NCI-H82 treated with DMSO at 0.1 percent for 48 hours (cell line): Measurements from ENCODE around the gene APOB.

ENCODE experiments used
- DNase-seq: peaks from one replicate; lab custom pipeline; 2025; ENCODE audit not compliant: unreplicated experiment; lab: John Stamatoyannopoulos, UW

Gene APOB

DNA sequence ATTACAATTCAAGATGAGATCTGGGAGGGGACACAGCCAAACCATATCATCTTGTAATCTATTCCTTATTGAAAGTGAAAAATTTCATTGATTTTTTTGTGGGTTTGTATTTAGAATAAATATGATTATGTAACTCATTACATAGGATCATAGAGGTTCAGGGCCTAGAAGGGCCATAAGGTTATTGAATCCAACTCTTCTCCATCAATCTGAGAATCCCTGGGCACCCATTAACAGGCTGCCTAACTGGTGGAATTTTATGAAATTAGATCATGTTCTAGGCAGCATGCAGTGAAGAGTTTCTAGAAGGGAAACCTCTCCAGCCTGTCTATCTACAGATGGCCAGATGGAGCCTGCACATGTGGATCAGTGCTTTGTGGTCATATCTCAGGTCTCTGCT is 6.3 kb upstream of the APOB start:
- DNase-seq, result no peak

DNA sequence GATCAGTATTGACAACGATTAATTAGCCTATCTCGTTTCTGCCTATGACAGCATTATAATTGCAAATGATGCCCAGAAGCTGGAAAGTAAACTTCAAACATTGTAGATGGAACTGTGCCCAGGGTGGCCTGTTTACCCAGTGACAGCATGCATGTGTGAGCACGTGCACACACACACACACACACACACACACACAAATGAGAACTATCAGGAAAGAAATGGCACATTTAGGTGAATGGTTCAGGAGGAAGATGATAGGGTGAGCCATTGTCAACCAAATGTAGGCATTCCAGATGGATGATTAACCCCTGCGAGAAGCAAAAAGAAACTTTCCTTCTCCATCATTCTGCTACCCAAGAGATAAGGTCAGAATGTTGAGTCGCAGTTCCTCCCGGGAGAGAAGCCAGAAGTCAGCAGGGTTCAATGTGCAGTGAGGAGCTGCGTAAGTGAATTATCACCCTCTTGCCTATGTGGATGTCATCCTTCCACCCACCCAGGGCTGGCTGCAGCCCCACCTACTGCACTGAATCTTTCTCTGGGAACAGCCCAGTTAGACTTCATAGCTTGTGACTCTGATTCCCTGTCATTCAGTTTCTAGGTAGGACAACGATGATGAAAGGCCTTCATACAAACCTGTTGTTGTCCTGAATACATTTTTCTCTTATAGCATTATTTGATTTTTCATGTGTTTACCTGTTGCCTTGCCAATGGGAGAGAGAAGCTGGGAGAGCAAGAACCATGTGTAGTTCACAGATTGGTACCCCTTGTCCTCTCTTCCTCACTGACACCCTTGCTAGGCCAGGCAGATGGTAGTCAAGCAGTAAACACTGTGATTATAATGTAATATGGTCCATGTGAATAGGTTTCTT is 3.5 kb upstream of the APOB start:
- no peak for DNase-seq

DNA sequence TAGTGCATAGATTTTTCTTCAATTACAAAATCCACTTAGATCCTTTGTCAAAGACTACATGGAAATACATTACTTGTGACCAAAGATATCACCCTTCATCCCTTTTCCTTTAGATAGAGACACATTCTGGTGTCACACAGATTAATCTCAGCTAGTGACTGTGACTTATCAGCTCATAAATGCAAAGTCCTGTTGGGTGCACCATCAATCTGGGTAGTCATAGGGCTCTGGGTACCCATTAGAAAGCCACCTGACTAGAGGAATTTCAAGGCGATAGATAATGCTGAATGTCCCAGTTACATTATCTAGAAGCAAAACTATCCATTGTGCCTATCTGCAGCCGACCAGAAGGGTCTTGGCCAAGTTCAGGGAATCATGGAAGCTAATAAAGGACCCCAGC is 2.6 kb upstream of the APOB start:
- no peak for DNase-seq

DNA sequence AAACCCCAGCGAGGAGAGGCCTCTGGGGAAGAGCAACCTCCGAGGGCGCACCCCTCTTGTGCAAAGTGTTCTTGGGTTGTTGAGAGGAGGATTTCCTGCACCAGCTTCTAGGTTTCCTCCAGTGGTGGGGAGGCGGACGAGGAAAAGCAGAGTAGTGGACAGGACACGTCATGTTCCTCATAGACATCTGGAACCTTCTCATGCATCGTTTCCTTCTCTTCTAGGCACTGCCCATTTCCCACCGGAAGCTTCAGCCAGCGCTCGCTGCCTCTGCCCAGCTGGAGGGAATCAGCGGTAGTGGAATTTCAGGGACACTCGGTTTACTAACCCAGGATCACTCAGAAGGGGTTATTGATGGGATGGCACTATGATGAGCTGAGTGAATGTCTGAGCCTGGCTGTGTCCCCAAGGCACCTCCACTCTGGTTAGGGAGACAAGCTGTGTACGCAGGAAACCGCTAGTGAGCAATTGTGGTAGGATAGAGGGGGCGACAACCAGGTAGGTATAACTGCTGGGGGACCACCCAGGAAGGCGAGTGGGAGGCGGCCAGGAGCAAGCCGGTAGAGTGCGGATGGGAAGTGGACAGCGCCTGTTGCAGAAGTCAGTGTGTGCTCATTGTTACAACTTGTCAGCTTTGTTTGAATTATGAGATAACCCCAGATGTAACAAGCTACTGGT is 960 bp upstream of the APOB start:
- DNase-seq, result no peak

DNA sequence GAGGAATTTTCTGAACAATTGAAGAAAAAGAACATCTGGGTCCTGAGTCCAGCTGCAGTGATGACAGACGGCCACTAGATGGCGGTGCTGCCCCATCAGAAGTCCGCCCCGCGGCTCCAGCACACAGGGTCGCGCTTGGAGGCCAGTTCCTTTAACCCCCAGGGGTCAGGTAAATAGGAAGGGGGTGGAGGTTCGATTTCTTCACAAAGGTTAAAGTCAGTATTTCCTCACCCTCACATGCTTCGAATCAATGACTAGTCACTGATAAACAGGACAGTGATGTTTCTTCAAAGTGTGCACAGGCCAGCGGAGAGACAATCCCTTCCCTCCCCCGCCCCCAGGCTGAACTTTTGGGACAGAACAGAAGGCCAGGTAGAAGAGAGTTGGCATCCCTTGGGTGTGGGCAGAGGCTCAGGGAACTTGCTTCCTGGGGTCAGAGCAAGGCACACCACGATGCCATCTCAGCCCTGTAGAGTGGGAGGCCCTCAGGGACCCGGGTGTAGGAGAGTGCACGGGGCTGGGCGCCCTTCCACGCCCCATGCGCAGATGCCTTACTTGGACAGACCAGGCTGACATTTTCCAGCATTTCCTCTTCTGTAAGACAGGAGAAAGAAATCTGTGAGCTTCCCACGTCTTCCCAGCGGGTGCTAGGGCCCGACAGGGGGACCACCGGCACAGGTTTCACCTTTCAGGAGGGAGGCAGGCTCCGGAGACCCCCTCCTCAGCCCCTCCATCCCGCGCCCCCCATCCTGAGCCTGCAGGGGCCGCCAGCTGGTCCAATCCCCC is 722 bp downstream of the APOB start:
- DNase-seq, result no peak

DNA sequence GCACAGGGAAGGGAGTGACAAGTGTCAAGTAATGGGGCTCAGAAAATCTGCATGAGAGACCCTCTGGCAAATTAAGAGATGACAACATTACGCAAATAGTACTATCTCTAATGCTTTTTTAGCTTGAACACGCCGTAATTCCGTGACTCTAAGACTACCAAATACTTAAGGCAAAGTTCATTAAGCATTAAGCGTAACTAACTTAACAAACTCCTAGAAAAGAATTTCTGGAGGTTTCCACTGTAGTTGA is 1.2 kb downstream of the APOB start:
- DNase-seq, result no peak

DNA sequence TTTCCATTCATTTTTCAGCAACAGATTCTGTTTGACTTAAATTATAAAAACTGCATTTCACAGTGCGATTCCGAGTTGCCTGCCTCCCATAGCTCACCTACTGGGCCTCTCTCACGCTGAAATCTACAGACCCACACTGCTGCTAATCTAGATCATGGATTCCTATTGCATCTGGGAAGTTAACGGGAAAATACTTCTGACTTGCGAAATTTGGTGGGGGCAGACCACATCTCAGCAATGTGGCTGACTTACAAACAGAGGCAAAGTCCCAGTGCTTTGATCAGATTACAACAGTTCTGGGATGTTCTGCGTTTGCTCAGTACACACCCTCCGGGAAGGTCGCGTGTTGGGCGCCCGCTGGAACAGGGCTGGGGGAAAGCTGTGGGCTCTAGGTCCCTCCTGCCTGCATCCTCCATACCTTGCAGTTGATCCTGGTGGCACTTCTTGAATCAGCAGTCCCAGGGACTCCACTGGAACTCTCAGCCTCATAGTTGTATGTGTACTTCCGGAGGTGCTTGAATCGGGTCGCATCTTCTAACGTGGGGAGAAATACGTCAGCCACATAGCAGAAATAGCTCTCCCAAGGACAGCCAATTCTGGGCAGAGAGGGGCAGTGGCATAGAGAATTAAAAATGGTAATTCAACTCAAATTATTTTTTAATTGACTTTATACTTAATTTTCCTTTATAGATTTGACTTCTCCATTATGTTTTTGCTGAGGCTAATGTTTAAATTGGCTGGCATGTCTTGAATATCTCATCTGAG is 1.7 kb downstream of the APOB start:
- DNase-seq, result no peak

DNA sequence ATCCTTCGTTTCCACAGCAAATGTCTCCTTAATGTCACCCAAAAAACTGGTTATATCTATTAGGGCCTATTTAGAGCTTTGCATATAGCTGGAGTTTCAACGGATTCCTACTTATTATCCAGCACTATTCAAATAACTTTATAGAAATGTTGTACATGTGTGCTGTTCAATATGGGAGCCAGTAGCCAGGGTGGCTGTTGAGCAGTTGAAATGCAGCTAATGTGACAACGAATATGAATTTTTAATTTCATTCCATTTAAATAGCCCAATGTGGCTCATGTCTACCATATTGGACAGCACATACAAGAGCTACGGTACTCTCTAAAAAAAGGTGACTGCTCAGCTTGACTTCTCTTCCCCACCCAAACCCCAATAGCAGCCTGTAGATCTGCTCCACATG is 2.4 kb downstream of the APOB start:
- no peak for DNase-seq

DNA sequence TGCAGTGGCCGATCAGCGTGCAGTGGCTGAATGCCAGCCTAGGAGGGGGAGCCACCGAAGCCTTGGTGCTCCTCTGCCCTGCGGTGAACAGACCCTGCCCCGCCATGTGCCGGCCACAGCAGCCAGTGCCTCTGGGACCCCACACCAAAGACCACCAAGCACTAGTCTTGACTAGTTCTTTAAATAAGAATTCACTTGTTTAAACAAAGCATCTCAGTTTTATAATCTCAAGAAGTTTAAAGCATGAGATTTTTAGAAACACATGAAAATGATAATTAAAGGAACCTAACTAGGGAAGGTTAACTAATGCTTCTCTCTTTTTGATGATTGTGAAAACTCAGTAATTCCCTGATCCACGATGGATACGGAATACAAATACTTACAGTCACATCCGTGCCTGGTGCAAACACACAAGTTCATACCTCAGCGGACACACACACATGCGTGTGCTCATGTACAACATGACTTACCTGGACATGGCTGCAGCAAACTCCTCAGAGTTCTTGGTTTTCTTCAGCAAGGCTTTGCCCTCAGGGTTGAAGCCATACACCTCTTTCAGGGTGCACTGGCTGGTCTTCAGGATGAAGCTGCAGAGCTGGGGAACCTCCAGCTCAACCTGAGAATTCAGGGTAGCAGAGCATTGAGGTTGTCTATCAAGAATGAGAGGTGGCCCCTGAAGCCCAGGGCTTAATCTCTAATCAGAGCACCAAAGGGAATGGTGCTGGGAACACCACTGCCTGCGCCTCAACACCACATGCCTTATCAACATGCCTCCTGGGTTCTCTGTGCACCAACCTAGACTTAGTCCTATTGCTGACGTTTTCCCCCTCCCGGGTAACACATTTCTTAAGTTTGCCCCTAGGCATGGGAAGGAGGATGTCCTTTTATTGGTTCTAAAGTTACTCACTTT is 3.1 kb downstream of the APOB start:
- no peak for DNase-seq

DNA sequence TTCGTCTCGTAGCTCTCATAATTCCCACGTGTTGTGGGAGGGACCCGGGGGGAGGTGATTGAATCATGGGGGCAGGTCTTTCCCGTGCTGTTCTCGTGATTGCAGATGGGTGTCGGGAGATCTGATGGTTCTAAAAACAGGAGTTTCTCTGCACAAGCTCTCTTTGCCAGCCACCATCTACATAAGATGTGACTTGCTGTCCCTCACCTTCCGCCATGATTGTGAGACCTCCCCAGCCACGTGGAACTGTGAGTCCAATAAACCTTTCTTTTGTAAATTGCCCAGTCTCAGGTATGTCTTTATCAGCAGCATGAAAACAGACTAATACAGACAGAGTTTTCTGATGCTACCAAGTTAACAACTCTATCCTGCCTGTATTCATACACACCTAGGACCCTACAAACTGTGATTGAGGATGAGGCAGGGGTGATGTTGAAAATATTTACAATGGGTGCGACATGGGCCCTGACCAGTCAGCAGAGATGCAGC is 3.9 kb downstream of the APOB start:
- DNase-seq, result no peak

DNA sequence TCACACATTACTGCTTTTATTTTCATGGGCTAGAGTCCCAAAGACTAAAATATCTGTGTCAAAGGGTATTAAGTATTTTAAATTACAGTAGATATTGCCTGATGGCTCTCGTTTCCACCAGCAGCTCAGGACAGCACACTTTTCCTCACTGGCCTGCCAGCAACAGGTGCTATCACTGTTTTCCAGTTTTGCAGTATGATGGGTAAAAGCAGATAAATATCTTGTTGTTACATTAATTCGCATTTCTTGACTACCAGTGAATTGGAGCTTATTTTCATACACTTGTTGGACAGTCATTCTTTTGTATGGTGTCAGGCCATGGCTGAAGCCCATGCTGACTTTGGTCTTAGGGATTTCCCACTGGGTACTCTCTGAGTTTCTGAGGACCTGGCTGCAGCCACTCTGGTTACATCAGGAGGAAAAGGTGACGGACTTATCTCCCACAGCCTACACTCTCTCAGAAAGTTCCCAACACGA is 4.8 kb downstream of the APOB start:
- no peak for DNase-seq

DNA sequence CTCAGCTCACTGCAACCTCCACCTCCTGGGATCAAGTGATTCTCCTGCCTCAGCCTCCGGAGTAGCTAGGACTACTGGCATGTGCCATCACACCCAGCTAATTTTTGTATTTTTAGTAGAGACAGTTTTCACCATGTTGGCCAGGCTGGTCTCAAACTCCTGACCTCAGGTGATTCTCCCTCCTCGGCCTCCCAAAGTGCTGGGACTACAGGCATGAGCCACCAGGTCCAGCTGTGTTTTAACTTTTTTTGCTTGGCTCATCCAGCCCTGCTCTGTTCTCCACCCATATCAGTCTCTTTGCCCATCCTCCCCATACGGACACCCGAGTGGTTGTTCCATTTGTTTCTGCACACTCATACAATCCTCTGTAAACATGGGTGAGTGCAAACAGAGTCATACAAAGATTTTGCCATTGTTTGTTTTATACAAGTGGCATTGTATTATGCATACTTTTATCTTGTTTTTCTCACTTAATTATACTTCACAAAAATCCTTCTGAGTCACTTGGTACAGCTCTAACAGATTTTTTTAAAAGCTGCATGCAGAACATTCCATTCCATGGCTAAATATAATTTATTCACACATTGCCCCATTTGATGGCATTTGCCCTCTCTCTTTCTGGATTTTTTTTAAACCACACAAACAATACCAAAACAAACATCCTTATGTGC is 5.3 kb downstream of the APOB start:
- DNase-seq, result no peak

DNA sequence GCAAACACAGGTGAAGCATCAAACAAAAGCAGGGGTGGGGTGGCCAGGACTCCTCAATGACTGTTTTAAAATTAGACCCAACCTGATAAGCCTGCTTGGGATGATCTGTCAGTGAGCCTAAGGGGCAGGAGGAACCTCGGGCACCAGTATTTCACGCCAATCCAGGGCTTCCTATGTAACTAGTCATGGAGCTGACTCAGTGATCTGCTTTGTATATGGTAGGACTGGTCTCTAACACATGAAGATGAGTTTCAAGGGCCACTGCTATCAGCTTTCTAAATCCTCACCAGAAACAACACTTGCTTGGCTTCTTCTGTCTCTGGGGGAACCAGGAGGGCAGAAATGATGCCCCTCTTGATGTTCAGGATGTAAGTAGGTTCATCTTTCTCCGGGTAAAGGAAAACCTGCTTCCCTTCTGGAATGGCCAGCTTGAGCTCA is 6.2 kb downstream of the APOB start:
- DNase-seq, result no peak

DNA sequence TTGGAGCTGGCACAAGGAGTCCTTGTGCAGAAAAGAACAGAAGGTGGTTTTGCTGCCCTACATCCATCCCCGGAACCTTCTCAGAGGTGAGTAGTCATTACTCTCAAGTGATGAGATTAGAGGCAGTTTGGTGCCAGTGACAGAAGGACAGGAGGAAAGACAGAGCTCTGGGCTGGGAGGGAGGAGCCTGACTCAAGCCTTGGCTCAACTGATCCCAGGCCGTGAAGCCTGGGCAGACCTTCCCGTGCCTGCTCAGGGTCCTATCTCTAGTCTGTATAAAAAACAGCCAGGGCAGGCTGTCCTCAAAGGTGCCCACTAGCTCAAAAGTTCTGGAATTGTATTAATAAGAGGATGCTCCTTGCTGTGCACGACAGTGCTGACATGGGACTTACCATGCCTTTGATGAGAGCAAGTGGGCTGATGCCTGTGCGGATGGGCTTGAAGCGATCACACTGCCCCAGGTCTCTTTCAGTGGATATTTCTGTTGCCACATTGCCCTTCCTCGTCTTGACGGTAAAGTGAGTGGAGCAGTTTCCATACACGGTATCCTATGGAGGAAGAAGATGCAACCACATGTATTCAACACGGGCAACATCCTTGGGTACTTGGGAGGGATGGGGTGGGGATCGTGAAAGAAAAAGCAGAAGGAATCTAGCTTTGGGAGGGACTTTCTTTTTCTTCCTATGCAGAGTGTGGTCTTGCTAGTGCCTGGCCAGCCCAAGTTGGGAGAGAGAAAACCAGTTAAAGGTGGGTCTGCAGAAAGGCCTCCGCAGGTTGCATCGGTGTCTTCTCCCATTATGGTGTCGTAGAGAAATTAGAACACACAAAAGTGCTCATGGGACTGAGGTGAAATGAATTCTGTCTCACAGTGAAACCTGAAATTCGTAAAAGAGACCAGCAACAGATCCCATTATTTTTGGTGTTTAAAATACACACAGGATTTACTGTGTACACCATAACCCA is 6.9 kb downstream of the APOB start:
- no peak for DNase-seq

DNA sequence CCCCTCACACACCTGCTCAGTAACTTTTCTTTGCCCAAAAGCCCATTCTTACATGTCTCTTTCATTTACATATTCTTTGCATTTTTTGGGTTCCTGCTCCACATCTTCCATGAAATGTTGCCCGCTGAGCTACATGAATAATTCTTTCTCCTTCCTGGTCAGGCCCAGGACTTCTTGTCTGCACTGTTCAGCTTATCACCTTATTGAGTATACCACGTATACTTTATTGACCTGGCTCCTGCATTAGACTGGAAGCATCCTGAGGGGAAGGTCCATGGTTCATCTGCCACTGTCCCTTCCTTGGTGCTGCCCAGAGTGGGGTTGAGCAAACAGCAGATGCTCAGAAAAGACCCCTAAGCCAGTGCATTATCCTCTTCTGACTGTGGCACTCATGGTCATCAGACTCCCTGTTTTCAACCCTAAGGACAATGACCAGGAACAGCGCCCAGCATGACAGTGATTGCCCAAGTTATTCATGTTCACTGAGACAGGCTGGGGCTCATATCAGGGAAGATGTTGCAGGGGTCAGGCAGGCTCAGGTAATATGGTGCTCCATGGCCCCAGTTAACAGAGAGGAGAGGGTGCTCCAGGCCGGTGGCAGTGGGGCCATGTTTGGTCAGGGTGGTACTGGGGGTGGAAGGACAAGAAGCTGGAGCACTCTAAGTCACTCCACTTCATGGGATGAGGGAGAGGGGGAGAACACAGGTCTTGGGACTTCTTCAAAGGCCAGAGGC is 7.7 kb downstream of the APOB start:
- DNase-seq, result no peak

DNA sequence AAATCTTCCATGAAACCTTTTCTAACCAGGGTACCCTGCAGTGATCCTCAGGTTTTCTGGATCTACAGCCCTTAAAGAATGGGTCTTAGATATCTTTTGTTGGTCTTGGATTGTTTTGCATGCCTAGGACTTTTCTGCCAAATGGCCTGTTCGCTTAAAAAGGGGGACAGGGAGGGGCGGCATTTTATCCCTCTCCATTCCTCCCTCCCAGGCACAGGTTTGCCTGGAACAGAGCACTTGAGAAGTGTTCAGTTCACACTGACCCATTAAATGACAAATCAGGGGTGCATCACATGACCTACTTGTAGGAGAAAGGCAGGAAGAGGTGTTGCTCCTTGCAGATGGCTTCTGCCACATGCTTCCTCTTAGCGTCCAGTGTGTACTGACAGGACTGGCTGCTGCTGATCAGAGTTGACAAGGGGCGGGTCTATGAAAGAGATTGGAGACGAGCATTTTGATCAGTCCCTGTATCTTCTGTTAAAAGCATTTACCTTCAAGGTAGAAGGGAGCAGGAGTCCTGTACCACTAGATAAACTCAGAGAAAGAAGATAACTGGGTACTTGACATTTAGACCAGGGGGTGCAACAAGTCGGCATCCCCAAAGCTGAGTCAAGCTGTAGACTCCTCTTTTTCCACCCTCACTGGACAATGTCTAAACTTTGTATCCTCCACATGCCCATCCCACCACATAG is 8.4 kb downstream of the APOB start:
- no peak for DNase-seq

DNA sequence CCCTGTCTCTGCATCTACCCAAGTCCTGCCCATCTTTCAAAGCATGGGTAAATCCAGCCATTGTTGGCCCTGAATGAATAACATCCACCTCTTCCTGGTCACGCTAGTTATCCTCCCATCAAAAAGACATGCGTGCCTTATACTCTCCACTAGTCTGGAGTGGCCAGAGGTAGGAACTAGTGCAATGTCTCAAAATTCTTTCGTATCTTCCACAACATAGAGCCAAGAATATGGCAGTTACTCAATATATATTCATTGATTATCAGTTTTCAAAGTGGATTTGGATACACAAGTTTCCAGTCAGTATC is 8.9 kb downstream of the APOB start:
- no peak for DNase-seq
